GM19467 (cell line): ENCODE data around the gene PRICKLE4.

ENCODE experiments used
- ATAC-seq: cut with Tn5 transposase; IDR thresholded peaks from one replicate; pipeline ENCODE4 v1.9.1; 2021; ENCODE audit warnings: mild to moderate bottlenecking, moderate library complexity; ENCODE audit not compliant: unreplicated experiment

Gene PRICKLE4

GRCh38 chr6:41780551-41781365 is at the start of gene PRICKLE4:
TSS of gene PRICKLE4 (plus strand) at chr6:41780782. CDS start at chr6:41783474, 2,692 bp downstream.
- no peak for ATAC-seq

DNA sequence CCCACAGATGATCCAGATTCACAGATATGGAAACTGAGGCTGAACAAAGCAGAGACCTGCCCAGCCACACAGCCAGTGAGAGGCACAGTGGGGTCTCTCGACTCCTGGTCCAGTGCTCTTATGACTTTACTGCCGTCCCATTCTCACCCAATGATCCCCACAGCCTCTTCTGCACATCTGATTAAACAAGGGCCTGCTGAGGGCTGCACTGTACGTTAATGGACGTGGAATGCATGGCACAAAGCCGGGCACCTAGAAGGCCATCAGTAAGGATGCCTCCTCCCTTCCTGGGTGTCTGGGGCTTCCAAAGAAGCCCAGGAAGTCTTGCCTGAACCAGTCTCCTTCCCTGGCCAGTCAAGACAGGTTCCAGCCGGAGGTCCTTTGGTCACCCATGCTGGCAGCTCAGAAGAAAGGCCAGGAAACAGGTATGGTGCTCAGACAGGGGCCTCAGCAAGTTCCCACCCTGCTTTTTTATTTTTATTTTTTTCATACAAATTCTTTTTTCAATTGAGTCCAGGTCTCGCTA is 49.0 kb upstream of the PRICKLE4 start:
- no peak for ATAC-seq

- no peak for ATAC-seq
Observed at GRCh38 chr6:41732149-41732548, 48.4 kb upstream of the PRICKLE4 start.

DNA sequence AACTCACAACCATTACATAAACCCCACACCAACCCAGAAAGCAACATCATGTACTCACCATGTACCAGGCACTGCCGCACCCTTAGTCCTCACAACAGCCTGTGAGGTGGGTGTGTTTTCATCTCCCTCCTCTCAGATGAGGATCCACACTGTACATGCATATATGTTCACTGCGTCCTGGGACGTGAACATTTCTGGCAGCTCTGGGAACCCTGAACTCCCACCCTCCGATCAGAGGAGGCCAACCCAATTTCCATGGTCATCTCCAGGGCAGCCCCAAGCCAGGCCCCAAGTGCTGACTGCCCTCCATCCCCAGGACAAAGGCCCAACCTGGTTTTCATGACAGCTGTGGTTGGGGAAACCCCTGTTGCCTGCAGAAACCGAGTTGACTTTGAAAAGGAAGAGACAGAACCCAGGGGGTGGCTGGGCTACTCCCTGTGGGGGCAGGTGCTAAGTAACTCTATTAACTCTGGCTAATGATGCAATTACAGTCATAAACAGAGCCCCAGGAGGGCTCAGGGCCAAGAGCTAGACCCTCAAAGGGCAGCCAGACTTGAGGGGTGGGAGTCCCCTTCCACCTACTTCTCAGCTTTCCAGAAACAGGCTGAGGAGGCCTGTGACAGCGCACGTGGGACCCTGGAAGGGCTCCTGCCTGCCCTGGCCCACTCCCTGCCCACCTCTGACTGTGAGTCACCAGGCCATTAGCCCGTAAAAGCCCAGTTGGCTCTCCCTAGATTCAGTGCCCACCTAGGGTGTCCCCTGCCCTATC is 47.8 kb upstream of the PRICKLE4 start:
- ATAC-seq, result peak; percentile 26

DNA sequence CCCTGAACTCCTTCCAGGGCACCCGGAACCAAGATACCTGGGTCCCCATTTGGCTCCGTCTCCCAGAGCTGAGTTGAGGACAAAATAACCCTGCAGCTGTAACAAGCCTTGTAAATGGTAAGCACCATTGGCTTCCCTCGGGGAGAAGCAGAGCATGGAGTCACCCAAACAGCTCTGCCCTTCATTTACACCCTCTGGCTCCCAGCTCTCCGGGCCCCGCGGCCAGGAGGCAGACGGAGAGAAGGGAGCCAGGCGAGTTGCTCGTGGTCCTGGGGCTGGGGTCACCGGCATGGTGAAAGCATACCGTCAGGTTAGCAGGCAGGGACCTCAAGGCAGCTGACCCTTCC is 47.2 kb upstream of the PRICKLE4 start:
- no peak for ATAC-seq

DNA sequence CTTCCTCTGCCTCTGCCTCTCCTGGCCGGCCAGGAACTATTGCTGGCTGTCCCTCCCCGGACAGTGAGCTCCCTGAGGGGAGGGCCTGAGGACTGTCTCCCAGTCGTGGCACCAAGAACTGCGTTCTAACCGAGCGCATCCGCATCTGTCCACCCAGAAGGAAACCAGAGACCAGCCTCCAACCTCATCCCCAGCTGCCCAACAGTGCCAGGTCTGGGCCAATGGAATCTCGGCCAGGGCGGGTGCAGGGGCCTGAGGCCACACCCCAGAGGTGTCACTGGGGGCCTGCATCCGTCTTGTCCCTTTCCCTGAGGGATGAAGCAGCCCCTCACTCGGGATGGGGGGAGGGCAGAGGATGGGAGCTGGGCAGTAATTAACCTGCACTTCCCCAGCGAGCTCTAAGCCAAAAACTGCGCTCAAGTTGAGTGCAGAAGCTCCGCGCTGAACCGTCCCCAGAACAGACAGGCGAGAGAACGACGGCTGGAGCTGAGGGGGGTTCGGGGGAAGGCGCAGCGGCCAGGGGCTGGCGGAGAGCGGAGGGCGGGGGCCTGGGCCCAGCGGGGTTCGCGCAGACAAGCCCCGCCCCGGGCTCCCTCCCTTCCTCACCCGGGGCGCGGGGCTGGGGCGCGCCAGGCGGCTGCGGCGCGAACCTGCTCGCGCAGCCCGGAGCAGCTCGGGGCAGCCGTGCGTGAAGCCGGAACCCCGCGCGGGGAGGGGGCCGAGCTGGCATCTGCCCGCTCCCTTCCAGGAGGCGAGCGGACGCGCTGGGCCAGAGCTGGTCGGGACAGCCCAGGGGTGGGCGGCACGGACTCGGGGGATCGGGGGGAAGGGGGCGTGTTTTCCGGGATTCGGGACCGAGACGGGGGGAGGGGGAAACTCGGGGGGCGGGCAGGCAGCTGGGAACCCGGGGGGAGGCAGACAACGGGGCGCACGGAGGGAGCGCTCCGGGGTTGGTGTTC is 46.6 kb upstream of the PRICKLE4 start:
- ATAC-seq, result peak; percentile 44

- peak; percentile 15 for ATAC-seq
Observed at GRCh38 chr6:41734666-41735426, 45.7 kb upstream of the PRICKLE4 start.

- peak; percentile 39 for ATAC-seq
Observed at GRCh38 chr6:41735427-41736185, 45.0 kb upstream of the PRICKLE4 start, which contains the start of gene TFEB. TSS of gene TFEB (minus strand) at chr6:41735608. CDS start at chr6:41691213, 44,395 bp downstream.

DNA sequence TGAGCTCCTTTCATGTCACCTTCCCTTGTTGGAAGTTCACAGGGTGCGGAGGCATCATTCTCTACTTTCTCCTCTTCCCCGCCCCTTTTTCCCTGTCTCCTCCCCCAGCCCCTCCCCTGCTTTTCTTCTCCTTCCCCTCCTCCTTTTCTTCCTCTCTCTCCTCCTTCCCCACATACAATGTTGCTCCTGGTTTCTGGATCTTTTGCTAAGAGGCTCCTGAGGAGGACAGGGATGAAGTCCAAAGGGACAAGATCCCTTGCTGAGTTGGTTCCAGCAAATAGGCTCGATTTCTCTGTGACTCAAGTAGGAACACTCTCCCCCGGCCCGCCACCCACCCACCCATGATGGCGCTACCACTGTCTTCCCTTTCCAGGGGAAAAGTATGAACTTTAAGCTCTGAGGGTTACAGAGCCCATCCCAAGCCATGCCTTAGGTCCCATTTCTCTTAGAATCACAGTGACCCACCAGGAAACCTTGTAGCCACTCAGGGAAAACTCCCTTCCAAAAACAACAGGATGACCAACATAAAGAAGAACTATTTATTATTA is 44.3 kb upstream of the PRICKLE4 start:
- ATAC-seq, result no peak

- ATAC-seq, result no peak
Observed at GRCh38 chr6:41736800-41737555, 43.6 kb upstream of the PRICKLE4 start.

DNA sequence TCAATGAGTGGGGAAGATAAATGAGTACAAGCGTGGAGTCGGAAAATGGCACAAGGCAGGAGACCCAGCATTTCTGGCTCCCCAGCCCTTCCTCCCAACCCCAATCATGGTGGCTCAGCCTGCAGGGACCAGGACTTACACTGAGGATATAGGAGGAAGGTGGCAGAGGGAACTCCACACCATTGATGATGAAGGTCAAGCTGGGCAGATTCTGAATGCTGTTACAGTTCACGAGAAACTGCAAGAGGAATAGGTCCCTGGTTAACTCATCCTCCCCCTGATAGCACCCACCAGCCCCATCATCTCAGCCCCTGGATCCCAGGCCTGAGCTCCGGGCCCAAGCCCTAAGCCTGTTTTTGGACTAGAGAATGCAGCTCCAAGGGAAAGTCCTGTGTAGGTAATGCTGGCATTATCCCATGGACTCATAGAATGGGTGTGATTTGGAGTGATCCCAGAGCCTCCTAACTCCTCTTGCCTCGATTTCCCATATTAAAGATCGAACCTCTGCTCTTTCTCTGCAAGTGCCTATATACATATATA is 42.9 kb upstream of the PRICKLE4 start:
- ATAC-seq, result no peak

DNA sequence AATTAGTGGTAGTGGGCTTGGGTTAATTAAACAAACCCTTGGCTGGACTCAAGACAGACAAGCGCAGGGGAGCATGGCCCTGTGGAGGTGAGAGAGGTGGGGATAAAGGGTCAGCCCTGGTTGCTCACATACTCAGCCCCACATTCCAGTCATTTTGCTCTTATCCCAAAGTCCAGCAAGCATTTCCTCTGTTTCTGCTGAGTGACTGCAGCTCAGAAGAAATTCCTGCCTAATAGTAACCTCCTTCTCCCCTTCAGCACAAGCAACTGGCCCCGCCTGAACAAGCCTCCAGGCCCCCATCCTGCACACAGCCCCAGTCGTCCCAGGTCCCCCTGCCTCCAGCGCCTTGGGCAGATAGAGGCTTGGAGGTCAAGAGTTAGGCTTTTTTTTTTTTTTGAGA is 41.5 kb upstream of the PRICKLE4 start:
- ATAC-seq, result no peak

DNA sequence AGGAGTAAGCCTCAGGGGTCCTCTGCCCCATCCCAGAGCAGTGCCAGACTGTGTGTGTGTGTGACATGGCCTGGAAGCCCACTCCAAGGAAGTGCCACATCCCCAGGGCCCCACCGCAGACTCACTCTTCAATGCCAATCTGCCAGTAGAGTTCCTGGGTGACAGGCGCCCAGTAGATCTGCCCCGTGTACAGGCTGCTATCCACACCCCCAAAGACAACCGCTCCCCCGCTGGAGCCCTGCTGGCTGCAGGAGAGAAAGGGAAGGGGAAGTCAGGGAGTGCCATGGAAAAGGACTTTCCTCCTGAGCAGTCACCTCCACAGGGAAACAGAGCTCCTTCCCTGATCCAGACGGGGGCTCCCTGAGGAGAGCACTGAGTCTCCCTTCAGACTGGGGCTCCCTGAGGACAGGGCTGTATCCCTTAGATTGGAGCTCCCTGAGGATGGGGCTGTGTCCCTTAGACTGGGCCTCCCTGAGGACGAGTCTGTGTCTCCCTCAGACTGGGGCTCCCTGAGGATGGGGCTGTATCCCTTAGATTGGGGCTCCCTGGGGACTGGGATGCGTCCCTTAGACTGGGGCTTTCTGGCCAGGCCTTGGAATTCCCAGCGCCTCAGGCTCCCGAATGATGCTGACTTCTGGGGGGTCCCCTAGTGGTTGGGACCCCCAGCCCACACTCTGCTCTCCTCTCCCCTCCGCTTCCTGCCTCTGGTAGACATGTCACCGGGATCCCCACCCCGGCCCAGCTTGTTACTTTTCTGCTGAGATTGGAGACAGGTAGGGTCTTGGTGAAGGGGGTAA is 40.0 kb upstream of the PRICKLE4 start:
- ATAC-seq, result no peak

DNA sequence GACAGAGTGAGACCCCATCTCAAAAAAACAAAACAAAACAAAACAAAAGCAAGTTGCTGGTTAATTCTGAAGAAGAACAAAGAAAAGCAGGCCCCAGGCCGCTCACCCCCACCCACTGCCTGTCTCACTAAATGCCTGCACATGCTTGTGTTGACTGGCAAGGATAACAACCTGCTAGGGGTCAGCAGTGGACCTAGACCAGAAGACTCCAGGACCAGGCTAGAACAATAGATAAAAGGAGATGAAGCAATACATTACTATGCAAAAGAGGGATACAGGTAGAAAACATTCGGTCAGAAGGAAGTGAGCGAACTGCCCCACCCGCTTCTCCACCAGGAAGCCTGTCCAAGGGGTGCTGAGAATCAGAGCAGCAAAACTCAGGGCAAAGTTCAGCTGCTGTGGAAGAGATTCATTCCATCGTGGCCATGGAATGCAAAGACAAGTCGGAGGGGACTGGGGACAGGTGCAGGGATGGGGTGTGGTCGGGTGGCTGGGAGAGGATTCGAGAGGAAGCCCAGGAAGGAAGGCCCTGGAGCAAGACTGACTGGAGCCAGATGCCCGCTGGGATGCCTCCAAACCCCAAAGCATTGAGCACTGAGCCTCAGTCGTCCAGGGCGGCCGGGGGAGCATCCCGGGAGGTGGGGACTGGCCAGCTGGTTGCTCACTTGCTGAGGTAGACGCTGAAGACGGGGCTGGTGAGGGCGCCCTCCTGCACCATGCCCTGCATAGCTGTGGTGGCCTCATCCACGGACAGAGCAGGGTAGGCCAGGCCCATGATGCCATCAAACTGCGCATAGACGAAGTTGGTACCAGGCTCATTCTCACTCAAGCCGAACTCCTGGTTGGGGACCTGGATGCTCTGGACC is 38.7 kb upstream of the PRICKLE4 start:
- no peak for ATAC-seq

DNA sequence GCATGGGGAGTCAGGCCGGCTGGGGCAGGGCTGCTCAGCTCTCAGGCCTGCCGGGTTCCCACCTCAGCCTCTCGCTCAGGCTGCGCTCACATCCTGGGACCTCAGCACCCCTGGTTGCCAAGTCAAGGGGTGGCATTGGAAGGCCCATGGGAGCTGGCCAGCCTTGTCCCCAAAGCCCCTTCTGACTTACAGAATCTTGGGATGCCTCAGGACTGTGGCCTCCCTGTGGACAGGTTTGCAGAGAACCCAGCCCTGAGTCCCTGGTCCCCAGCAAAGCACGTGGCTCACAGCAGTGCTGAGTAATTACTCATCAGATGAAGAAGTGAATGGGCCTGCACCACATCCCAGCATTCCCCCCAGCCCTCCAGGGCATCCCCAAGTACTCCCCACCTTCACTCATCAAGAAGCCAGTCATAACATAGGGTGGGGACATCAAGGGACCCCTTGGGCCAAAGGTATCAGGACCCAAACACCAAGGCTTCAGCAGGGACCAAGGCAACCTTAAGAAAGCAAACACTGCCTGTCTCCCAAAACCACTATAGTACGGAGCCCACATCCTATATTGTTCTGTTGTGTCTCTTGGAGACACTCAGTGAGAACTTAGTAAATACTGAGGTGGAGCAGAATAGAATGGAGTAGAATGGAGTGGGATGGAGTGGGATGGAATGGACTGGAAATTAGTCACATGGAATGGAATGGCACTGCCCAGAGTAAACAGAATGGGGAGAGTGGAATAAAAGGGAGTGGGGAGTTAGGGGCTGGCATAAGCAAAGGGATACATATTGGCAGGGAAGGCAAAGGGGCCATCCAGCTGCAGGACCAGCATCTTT is 37.0 kb upstream of the PRICKLE4 start:
- no peak for ATAC-seq
